ENCODE measurements around the gene POMGNT1.

- no peak for TF ChIP-seq NR1H2 (CRISPR knock-in tag; IDR thresholded peaks at IDR 0.05; ENCODE audit: borderline replicate concordance, low read depth)
- no peak for TF ChIP-seq TAF15 (IDR thresholded peaks at IDR 0.05; ENCODE audit: low read depth, low read length, poor library complexity, severe bottlenecking)
- no peak for TF ChIP-seq NCOA1 (CRISPR knock-in tag; IDR thresholded peaks at IDR 0.05)
- no peak for TF ChIP-seq ZNF775 (CRISPR knock-in tag; IDR thresholded peaks at IDR 0.05; ENCODE audit: borderline replicate concordance)
Observed at GRCh38 chr1:46246548-46247435, 48.6 kb upstream of the POMGNT1 start.

Measured in HepG2 (cell line).